MCF 10A (cell line): Measurements from ENCODE around the gene ARL14EPL. TPM values are rescaled to one million over a fixed set of nuclear protein-coding genes. Genes with fewer than 3 reads are reported as not detected.

Experiments used
- BruUV-seq: library from RNA; stranded (reverse); fragments of 400-500 nt; replicated peaks from 2 replicates; lab custom pipeline; 2021; lab: Mats Ljungman, UMichigan
- CTCF ChIA-PET: fragments of 300-600 bp; sonication (Branson Sonifier 250); formaldehyde crosslinking; extraction: SDS; loops from one replicate; lab custom pipeline; 2021; ENCODE audit warnings: antibody characterized with exemption, inconsistent platforms; lab: Yijun Ruan, JAX
- POLR2A ChIA-PET: fragments of 300-600, 350-650 bp; sonication (Branson Sonifier 250); formaldehyde crosslinking; extraction: SDS; loops from one replicate; lab custom pipeline; 2020; ENCODE audit warnings: antibody characterized with exemption, inconsistent platforms; lab: Yijun Ruan, JAX
- DNase-seq: peaks from one replicate; pipeline ENCODE4 v3.0.0-alpha.2; 2018; ENCODE audit not compliant: unreplicated experiment
- H3K27ac Mint-ChIP-seq: one replicate; pipeline ENCODE4 v1.8.0; 2022; ENCODE audit warnings: mild to moderate bottlenecking, low read depth, mixed read lengths; ENCODE audit not compliant: unreplicated experiment
- H3K27me3 Mint-ChIP-seq: one replicate; pipeline ENCODE4 v1.8.0; 2022; ENCODE audit warnings: mixed read lengths; ENCODE audit not compliant: insufficient read depth, unreplicated experiment
- H3K36me3 Mint-ChIP-seq: one replicate; pipeline ENCODE4 v1.8.0; 2022; ENCODE audit warnings: mild to moderate bottlenecking, moderate library complexity, mixed read lengths; ENCODE audit not compliant: insufficient read depth, unreplicated experiment
- H3K4me1 Mint-ChIP-seq: one replicate; pipeline ENCODE4 v1.8.0; 2022; ENCODE audit warnings: mixed read lengths; ENCODE audit not compliant: insufficient read depth, unreplicated experiment
- H3K4me3 Mint-ChIP-seq: one replicate; pipeline ENCODE4 v1.8.0; 2022; ENCODE audit warnings: mild to moderate bottlenecking, moderate library complexity, mixed read lengths; ENCODE audit not compliant: unreplicated experiment
- H3K9me3 Mint-ChIP-seq: one replicate; pipeline ENCODE4 v1.8.0; 2022; ENCODE audit warnings: mixed read lengths; ENCODE audit not compliant: unreplicated experiment
- intact Hi-C: fragments of 100-400 bp; cut with micrococcal nuclease; formaldehyde crosslinking; loops from 2 replicates; pipeline ENCODE4 v1.14.1; 2022
- total RNA-seq: library from RNA; stranded (reverse); gene quantifications from 2 replicates; pipeline ENCODE4 v1.2.3, GENCODE V29; 2022
- TF ChIP-seq, protein P1 (sequence below): fragments of 200-600 bp; IDR thresholded peaks from one replicate; pipeline ENCODE4 v1.8.0; 2022; ENCODE audit warnings: antibody characterized with exemption, mild to moderate bottlenecking; ENCODE audit not compliant: unreplicated experiment

The ARL14EPL gene
- total RNA-seq, 1 experiment from 2014 or later = not detected

DNA sequence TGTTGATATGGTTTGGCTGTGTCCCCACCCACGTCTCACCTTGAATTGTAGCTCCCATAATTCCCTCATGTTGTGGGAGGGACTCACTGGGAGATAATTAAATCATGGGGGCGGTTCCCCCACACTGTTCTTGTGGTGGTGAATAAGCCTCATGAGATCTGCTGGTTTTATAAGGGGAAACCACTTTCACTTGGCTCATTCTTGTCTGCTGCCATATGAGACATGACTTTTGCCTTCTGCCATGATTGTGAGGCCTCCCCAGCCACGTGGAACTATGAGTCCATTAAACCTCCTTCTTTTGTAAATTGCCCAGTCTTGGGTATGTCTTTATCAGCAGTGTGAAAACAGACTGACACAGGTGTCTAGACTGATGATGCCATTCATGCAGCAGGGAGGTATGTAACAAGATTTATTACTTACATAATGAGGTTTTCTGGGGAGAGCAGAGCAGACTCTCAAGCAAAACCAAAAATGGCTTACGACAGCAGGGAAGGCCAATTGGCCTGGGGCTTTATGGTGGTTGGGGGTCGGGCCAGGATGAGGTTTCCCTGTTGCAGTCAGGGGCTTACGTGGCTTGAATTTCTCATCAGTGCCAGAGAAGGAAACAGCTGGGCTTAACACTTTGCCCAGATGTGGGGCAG, 43.0 kb downstream of the ARL14EPL start:
- no TSS peak for BruUV-seq
- H3K9me3 Mint-ChIP-seq = no peaks in the 10 kb centered on the region
- intact Hi-C loops = no loop called here
- POLR2A ChIA-PET = interaction anchor here (1.0 kb wide), 1 partner anchor 367 kb away, joined by 4 read pairs; no protein-coding TSS in a partner anchor
- no peaks in the 10 kb centered on the region for H3K36me3 Mint-ChIP-seq
- CTCF ChIA-PET = interaction anchor here (0.6 to 1.7 kb wide), 4 partner anchors 7 to 711 kb away, joined by 3 to 5 read pairs (median 3); no protein-coding TSS in a partner anchor
- H3K27ac Mint-ChIP-seq = no peak overlapping the region
- TF ChIP-seq, protein P1, sequence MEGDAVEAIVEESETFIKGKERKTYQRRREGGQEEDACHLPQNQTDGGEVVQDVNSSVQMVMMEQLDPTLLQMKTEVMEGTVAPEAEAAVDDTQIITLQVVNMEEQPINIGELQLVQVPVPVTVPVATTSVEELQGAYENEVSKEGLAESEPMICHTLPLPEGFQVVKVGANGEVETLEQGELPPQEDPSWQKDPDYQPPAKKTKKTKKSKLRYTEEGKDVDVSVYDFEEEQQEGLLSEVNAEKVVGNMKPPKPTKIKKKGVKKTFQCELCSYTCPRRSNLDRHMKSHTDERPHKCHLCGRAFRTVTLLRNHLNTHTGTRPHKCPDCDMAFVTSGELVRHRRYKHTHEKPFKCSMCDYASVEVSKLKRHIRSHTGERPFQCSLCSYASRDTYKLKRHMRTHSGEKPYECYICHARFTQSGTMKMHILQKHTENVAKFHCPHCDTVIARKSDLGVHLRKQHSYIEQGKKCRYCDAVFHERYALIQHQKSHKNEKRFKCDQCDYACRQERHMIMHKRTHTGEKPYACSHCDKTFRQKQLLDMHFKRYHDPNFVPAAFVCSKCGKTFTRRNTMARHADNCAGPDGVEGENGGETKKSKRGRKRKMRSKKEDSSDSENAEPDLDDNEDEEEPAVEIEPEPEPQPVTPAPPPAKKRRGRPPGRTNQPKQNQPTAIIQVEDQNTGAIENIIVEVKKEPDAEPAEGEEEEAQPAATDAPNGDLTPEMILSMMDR = no peak
- H3K4me1 Mint-ChIP-seq = no peaks in the 10 kb centered on the region
- DNase-seq = no peak
- no peaks in the 10 kb centered on the region for H3K27me3 Mint-ChIP-seq
- no peak overlapping the region for H3K4me3 Mint-ChIP-seq

DNA sequence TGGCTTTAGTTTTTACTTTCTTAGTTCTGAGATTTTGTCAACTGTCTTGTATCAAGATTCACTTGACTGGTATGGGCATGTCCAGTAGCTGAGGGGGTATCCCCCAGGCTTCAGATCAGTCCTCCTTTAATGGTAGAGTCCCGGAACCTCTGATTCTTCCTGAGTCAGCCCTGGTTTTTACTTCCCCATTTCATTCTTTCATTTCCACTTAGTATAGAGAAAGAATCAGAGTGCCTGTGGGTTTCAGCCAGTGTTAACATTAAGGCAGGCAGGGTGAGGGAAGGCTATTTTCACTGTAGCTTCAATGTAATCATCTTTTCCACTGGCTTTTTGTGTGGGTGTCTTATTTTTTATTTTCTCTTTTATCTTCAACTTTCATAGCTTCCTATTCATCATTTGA, 44.2 kb downstream of the ARL14EPL start:
- no peaks in the 10 kb centered on the region for H3K9me3 Mint-ChIP-seq
- intact Hi-C loops = no loop called here
- TF ChIP-seq, protein P1 = no peak
- no peak overlapping the region for H3K4me3 Mint-ChIP-seq
- ChIA-PET POLR2A (interaction anchor here (0.9 to 1.0 kb wide), 2 partner anchors 8 to 368 kb away, joined by 4 read pairs; partner anchors contain the start of gene COMMD10), CTCF (interaction anchor here (0.6 to 1.7 kb wide), 5 partner anchors 8 to 440 kb away, joined by 3 to 5 read pairs (median 5); no protein-coding TSS in a partner anchor)
- no peaks in the 10 kb centered on the region for H3K4me1 Mint-ChIP-seq
- no peaks in the 10 kb centered on the region for H3K27me3 Mint-ChIP-seq
- H3K27ac Mint-ChIP-seq = no peak overlapping the region
- DNase-seq = no peak
- no peaks in the 10 kb centered on the region for H3K36me3 Mint-ChIP-seq
- no TSS peak for BruUV-seq

DNA sequence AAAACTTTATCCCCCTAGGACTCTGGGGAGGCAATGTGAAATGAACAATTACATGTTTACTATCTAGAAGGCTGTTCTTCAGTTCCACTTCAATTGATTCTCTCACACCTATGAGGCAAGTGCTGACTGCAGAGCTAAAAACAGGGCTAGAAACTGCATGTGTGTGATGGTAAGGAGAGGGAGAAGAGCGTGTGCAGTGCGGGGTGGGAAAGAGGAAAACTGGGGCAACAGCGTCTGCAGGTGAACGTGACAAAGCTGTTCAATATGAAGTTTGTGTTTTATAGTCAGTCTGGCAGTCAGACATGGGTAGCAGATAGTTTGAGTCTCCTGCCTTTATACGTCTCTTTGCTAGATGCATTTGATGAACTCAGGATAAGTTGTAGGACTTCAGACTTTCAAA, 45.9 kb downstream of the ARL14EPL start:
- Mint-ChIP-seq H3K27me3 (no peaks in the 10 kb centered on the region), H3K36me3 (no peaks in the 10 kb centered on the region), H3K4me1 (no peaks in the 10 kb centered on the region), H3K9me3 (no peaks in the 10 kb centered on the region), H3K27ac (no peak overlapping the region), H3K4me3 (no peak overlapping the region)
- POLR2A ChIA-PET = no interaction called here
- TF ChIP-seq, protein P1 = no peak
- BruUV-seq = no TSS peak
- no peak for DNase-seq
- intact Hi-C loops = no loop called here
- CTCF ChIA-PET = interaction anchor here (1.6 to 2.7 kb wide), 2 partner anchors 10 to 12 kb away, joined by 6 to 25 read pairs; no protein-coding TSS in a partner anchor

DNA sequence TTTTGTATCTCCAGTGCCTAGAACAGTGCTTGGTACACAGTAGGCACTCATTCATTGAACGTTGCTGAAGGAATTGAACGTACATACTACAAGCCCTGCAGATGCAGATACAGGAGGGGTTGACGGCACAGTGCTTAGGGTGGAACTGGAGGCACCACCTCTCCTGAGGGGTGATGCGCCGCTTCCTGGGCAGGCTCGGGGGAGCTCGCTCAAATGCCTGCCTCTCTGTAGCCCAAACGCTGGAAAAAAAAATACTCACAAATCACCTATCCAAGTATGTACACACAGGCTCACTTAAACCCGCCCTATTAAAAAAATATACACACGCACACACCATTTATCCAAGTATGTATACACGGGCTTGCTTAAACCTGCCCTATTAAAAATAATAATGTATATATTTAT, 52.0 kb downstream of the ARL14EPL start:
- CTCF ChIA-PET = interaction anchor here (1.1 to 1.5 kb wide), 3 partner anchors 15 to 241 kb away, joined by 4 to 5 read pairs (median 4); no protein-coding TSS in a partner anchor
- H3K4me3 Mint-ChIP-seq = peak overlapping the region; percentile 82
- TSS peak; percentile 60 for BruUV-seq
- peaks cover 13% of the 10 kb centered on the region for H3K4me1 Mint-ChIP-seq
- H3K9me3 Mint-ChIP-seq = no peaks in the 10 kb centered on the region
- POLR2A ChIA-PET = interaction anchor here (0.9 to 1.7 kb wide), 3 partner anchors 8 to 243 kb away, joined by 4 to 11 read pairs (median 5); partner anchors contain the start of genes AP3S1 and ATG12
- no peaks in the 10 kb centered on the region for H3K27me3 Mint-ChIP-seq
- H3K36me3 Mint-ChIP-seq = peaks cover 8% of the 10 kb centered on the region
- intact Hi-C loops = no loop called here
- TF ChIP-seq, protein P1 = no peak
- DNase-seq = peak; percentile 43
- peak overlapping the region; percentile 94 for H3K27ac Mint-ChIP-seq
